ENCODE results near the gene FCRL4.
A peak's percentile ranks its signal among the peaks of the same experiment; 100 is the strongest.

The FCRL4 gene

DNA sequence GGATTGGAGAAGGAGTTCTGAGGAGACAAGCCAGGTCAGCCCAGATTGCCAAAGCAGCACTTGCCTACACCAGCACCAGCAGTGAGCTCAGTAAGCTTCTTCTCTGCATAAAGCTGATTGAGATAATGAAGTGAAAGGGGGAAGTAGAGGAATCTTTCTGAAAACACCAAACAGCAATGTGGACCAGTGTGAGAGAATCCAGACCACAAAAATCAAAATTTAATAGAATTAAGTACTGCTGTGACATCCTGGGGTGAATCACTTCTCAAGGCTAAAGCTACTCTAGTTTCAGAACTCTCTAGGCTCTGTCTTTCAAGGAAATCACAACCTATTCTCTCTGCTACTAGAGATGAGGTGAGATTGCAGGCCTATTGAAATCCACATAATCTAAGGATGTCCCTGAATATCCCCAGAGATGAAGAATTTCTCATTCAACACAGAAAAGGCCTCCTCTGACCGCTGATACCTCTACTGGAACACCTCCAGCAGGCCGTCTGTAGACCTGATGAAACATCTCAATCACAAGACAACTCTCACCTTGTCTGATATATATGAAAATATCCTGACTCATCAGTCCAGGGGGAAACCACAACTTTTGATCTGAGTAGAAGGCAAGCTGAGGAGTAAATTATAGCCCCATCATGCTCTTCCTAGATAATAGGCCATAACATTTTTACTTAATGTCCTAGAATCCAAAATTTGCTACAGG is at the start of gene FCRL4:
Gene FCRL4, minus strand, starts transcription at position 127 of the 709 bp plus-strand sequence. CDS start 141 bp downstream, outside the sequence.
- DNase-seq = no peak

DNA sequence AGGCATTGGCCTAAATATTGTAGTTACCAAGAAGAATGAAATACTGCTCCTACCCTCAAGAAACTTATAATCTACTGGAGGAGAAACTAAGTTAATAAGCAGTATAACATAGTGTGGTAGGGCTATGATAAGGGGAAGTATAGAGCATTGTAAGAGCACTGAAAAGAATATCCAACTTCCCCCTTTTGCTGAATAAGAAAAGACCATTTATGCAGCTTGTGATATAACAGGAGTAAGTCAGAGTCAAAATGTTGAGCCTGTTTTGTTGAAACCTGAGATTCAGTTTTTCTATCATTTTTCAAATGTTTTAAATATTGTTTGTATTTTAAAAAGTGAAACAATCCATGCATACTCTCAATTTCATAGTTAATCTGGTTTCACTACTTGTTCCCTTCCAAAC is 48.3 kb upstream of the FCRL4 start:
- no peak for DNase-seq

- DNase-seq = no peak
These were observed 43.3 kb upstream of the FCRL4 start for GRCh38 chr1:157641177-157641576.

DNA sequence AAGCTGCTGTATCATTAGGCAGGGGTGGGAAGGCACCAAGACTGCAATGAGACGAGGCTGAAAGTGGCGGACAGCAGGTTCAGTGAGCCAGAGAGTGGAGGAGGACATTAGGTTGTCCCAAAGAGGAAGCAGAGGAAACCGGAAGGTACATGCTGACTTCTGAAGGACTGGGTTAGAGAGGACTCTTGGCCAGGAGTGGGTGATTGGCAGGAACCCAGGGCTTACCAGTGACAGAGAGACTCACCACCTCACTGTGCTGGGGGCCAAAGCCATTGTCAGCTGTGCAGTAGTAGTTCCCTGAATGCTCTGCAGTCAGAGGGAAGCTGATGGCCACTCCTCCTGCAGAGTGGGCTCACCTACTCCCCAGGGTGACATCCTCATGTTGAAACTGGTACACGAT is 41.9 kb upstream of the FCRL4 start:
- no peak for DNase-seq

GRCh38 chr1:157628773-157629172 is 30.9 kb upstream of the FCRL4 start:
- DNase-seq = no peak

- no peak for DNase-seq
These were observed 28.2 kb upstream of the FCRL4 start for GRCh38 chr1:157626099-157626498.

- no peak for DNase-seq
These were observed 26.6 kb upstream of the FCRL4 start for GRCh38 chr1:157624471-157624870.

DNA sequence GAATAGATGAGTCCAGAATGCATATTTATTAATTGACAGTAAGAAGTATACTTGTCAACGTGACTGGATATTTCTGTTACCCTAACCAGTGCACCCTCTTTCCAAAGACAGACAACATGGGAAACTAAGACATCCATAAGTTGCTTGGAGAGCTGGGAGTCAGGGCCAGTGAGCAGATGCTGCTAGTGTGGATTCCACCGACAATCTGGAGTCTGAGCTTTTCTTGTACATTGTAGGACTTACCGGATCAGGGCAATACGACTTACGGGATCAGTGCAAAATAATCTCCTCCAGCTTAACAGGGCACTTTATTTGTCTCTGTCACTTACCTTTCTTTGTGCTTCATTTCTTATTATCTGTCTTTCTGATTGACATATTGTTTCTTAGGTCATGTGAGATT is 24.6 kb upstream of the FCRL4 start:
- no peak for DNase-seq

- DNase-seq = no peak
These were observed 20.3 kb upstream of the FCRL4 start for GRCh38 chr1:157618190-157618589.

DNA sequence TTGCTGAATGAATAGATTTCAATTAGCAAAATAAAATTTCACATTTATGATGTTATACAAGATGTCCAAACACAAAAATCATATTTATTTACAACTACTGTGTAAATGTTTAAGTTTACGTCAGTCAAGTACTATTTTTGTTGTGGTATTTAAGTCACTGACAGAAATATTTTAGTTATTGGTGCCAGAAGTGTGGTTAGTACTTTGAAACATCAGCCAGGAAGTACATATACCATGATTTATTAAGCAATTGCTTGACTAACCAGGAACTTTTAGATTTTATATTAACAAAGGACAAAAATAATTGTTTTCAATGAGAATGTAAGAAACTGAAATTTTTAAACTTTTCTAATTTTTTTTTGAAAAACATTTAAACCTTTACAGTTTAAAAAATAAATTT is 2.4 kb upstream of the FCRL4 start:
- no peak for DNase-seq

DNA sequence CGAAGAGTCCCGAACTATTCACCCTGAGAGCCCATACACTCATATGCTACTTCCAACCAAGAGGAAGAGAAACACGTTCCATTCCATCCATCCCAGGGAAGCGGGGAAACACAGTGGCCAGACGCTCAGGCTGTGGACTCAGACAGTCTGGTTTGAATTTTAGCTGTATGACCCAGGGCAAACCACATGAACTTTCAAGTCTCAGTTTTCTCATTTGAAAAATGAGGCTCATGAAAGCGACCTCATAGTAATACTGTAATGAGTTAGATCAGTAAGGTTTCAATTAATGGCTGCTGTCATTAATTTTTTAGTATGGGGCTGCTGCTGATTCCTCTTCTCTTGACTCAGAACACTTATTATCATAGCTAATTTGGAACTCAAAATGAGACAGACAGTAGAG is 1.5 kb downstream of the FCRL4 start:
- DNase-seq = no peak

GRCh38 chr1:157595356-157595755 is 2.5 kb downstream of the FCRL4 start:
- DNase-seq = no peak

DNA sequence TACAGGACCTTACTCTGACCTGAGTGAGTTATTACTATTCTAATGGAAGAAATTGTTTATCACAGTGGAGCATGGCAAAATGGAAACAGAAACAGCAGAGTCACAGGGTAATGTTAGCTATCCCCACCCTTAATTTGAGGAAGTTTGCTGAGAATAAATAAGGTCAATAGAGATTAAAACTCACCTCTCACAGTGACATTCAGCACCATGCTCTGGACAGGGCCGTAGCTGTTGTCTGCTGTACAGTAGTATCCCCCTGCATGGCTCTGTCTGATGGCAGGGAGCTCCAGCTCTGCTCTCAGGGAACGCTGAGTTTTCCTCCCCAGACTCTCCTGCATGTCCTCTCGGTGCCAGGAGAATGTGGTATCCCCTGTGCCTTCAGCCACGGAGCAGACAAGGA is 11.9 kb downstream of the FCRL4 start:
- DNase-seq = no peak

DNA sequence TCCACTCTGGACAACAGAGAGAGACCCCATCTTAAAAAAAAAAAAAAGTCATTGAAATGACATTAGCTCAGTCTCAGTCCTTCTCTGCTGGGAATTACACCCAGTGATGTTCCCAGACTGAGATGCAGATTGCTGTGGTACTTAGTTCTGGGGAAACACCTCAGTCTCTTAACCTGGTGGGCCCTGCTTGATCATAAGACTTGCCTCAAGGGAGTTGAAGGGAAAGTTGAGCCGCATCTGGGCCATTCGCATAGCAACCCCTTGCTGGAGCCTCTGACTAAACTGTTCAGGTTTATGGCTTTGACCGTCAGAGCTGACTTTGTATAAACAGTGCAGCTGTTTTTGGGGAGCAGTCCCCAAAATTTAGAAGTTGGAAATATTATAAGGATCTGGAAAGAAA is 13.4 kb downstream of the FCRL4 start:
- DNase-seq = no peak

DNA sequence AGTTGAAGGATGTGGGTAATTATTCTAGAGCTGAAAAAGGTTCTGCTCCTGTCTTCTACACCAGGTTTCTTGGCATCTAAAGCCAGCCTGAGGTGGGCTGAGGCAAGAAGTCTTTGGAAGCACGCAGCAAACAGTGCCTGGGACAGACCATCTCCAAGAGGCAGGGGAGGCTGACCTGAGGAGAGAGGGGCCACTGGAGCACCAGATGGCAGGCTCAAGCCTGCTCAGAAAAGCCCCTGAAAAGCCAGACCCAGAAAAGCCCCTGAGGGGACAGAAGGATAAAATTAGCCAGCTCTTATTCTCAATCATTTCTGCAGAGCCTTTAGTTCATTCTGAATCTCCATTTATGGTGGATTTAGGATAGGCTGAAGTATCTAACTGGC is 17.1 kb downstream of the FCRL4 start:
- no peak for DNase-seq

DNA sequence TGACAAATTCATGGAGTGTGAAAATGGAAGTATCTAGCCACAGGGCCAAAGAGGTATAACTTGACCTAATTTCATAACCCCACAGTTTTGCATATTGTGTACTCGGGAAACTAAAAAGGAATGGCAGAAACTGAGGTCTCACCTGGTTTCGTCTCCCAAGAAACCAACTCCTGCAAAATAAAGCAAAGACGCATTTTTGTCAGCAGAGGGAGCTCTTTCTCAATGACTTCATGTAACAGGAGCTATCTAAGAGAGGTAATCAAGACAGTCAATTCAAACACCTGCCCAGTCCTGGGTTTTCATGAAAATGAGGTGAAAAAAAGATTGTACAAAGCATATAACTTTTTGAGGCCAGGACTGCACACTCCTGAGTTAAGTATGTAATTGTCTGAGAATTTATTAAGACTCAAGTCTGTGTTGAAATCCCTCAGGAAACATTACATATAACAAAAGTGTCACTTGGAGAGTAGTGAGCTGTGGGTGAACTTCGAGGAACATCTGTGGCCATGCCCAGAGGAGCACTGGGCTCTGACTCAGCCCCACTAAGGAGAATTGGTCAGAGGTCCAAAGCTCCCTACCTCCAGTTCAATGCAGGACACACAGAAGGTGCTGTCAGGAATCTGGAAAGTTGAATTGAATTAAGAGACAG is 17.6 kb downstream of the FCRL4 start:
- DNase-seq = peak; percentile 30

DNA sequence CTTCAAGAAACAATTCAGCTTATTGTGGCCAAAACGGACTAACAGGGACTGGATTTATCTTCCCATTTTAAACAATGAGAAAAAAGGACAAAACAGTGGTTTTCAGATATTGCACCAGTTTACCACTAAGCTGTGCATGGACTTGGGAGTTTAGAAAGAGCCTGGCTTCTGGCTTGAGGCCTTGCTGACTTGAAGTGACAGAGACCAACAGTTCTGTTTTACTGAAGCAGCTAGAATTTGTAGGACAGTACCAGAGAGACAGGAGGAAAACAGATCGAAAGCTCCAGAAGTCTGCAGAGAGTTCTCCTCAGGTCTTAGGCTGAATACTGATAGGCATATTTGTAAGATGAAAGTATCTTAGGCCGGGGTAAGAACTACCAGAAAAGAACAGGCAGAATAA is 20.5 kb downstream of the FCRL4 start:
- DNase-seq = no peak

DNA sequence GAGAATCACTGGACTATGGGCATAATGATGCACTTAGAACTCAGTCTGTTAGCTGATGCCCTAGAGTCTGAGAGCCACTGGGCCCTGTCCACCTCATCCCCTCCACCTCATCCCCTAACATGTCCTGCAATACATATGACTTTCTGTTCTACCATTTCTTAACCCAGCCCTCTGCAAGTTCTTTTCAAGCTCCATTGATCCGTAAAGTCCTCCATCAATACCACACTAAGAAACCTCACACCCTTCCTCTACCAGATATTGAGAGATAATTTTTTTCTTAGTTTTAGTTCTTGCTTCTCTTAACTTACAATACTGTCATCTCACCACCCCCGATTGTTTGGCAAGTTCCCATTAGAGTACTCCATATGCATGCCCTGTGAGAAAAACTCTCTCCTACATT is 22.1 kb downstream of the FCRL4 start:
- no peak for DNase-seq

GRCh38 chr1:157574836-157575235 is 23.0 kb downstream of the FCRL4 start:
- DNase-seq = no peak

- DNase-seq = no peak
These were observed 31.2 kb downstream of the FCRL4 start for GRCh38 chr1:157566484-157567300.

DNA sequence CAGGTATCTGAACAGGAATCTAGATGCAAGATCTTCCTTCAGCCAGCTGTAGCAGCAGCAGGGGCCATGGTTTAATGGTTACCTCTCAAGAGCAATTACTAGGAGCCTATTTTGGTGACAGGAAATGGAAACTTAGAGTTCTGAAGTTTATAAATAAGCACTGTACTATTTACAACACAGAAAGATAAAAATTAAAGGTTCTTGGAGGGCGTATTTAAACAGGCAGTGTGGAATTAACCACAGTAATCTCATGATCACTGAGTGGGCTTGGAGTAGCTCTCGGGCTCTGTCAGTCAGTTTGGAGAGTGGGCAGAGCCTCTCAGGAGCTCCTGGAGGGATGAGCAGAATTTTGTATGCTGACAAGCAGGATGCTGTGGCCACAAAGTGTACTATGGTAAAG is 35.4 kb downstream of the FCRL4 start:
- DNase-seq = no peak

DNA sequence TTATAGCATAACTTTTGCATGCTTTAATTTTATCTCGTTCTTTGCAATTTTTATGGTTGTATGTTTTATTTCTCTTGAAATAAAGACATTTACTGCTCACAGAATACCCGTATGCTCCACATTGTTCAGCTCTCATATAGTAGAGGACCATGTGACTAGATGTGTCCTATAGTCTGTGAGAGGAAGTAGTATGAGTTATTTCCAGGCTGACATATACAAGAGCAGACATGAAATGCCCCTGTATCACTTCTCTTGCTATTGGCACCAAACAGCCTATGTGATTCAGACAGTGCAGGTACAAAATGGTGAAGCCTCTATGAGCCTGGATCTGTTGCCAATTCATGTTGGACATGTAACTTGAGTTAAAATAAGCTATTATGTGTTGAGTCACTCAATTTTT is 39.8 kb downstream of the FCRL4 start:
- DNase-seq = no peak

- no peak for DNase-seq
These were observed 45.9 kb downstream of the FCRL4 start, which contains the start of gene FCRL5 for GRCh38 chr1:157551694-157552693. FCRL5 (minus strand) TSS chr1:157552515; CDS start chr1:157552362, 153 bp downstream.

Measured in stimulated activated CD4-positive, alpha-beta T cell treated with anti-CD3 and anti-CD28 coated beads, Interleukin-4, amount 100 ng/mL, for 24 hours (primary cell).